GM21529 (cell line): ENCODE data around the gene LTBR.

Experiments
- ATAC-seq: cut with Tn5 transposase; IDR thresholded peaks from one replicate; pipeline ENCODE4 v1.9.1; 2021; ENCODE audit not compliant: unreplicated experiment

The LTBR gene

GRCh38 chr12:6382371-6382770, 1.6 kb upstream of the LTBR start:
- no peak for ATAC-seq

GRCh38 chr12:6382982-6383381, 980 bp upstream of the LTBR start:
- no peak for ATAC-seq

GRCh38 chr12:6384499-6385436, 806 bp downstream of the LTBR start:
- no peak for ATAC-seq

GRCh38 chr12:6386038-6386437, 2.1 kb downstream of the LTBR start:
- ATAC-seq: no peak

GRCh38 chr12:6386491-6386890, 2.5 kb downstream of the LTBR start:
- no peak for ATAC-seq

GRCh38 chr12:6387541-6387940, 3.6 kb downstream of the LTBR start:
- no peak for ATAC-seq

GRCh38 chr12:6390084-6390799, 6.3 kb downstream of the LTBR start:
- no peak for ATAC-seq

- ATAC-seq: no peak
These were observed 7.1 kb downstream of the LTBR start for GRCh38 chr12:6391013-6391412.

GRCh38 chr12:6392504-6392903, 8.5 kb downstream of the LTBR start:
- no peak for ATAC-seq

- ATAC-seq: no peak
These were observed 9.1 kb downstream of the LTBR start for GRCh38 chr12:6393109-6393508.

GRCh38 chr12:6394398-6394797, 10.4 kb downstream of the LTBR start:
- no peak for ATAC-seq

GRCh38 chr12:6396031-6396430, 12.1 kb downstream of the LTBR start:
- no peak for ATAC-seq

- no peak for ATAC-seq
These were observed 16.1 kb downstream of the LTBR start for GRCh38 chr12:6399884-6400644.

- no peak for ATAC-seq
These were observed 20.4 kb downstream of the LTBR start for GRCh38 chr12:6404390-6404789.

- ATAC-seq: no peak
These were observed 22.0 kb downstream of the LTBR start for GRCh38 chr12:6405963-6406362.

GRCh38 chr12:6407236-6407954, 23.4 kb downstream of the LTBR start:
- ATAC-seq: no peak

- no peak for ATAC-seq
These were observed 32.6 kb downstream of the LTBR start for GRCh38 chr12:6416596-6416995.

GRCh38 chr12:6418796-6419195, 34.8 kb downstream of the LTBR start:
- ATAC-seq: no peak

GRCh38 chr12:6420364-6420763, 36.4 kb downstream of the LTBR start:
- ATAC-seq: no peak

- ATAC-seq: no peak
These were observed 39.5 kb downstream of the LTBR start for GRCh38 chr12:6423267-6424007.
